Epithelial cell of proximal tubule (primary cell): ENCODE data around the gene SLC28A1. TPM values are rescaled to one million over a fixed set of nuclear protein-coding genes. Genes with fewer than 3 reads are reported as not detected.

ENCODE experiments used
- DNase-seq: peaks from one replicate; pipeline ENCODE4 v3.0.0-alpha.2; 2011; ENCODE audit warnings: low read depth
- H3K4me3 ChIP-seq: 2 replicates; pipeline ENCODE4 v1.5.1; 2011; ENCODE audit warnings: low read depth, mild to moderate bottlenecking, low read length
- CTCF ChIP-seq: conservative IDR thresholded peaks from 2 replicates; pipeline ENCODE4 v1.5.1; 2012; ENCODE audit warnings: low read depth, mild to moderate bottlenecking, low read length
- total RNA-seq: library from RNA; depleted of rRNA; stranded (reverse); fragments of >200 nt; gene quantifications from 2 replicates; pipeline ENCODE4 v1.2.3, GENCODE V29; 2015

SLC28A1 gene
- total RNA-seq, 1 donor from 2014 or later: not detected

GRCh38 chr15:84855136-84855535 lies 29.3 kb upstream of the SLC28A1 start:
- no peak overlapping the region for H3K4me3 ChIP-seq
- TF ChIP-seq CTCF: no peak
- DNase-seq: no peak

- no peak overlapping the region for H3K4me3 ChIP-seq
- no peak for TF ChIP-seq CTCF
- no peak for DNase-seq
Observed at GRCh38 chr15:84855765-84856164, 28.7 kb upstream of the SLC28A1 start.

GRCh38 chr15:84856731-84857417 lies 27.6 kb upstream of the SLC28A1 start:
- H3K4me3 ChIP-seq: no peak overlapping the region
- no peak for DNase-seq
- TF ChIP-seq CTCF: no peak

- no peak overlapping the region for H3K4me3 ChIP-seq
- no peak for TF ChIP-seq CTCF
- DNase-seq: no peak
Observed at GRCh38 chr15:84857418-84858004, 27.0 kb upstream of the SLC28A1 start.

GRCh38 chr15:84858231-84858630 lies 26.2 kb upstream of the SLC28A1 start:
- H3K4me3 ChIP-seq: no peak overlapping the region
- no peak for DNase-seq
- TF ChIP-seq CTCF: no peak

GRCh38 chr15:84859144-84859543 lies 25.3 kb upstream of the SLC28A1 start:
- H3K4me3 ChIP-seq: no peak overlapping the region
- no peak for TF ChIP-seq CTCF
- DNase-seq: no peak

GRCh38 chr15:84859651-84860050 lies 24.8 kb upstream of the SLC28A1 start:
- no peak for DNase-seq
- TF ChIP-seq CTCF: no peak
- H3K4me3 ChIP-seq: no peak overlapping the region
